Endometrial microvascular endothelial cells (primary cell): Measurements from ENCODE around the gene FGGY. TPM values are rescaled to one million over a fixed set of nuclear protein-coding genes. Genes with fewer than 3 reads are reported as not detected.
"Not testable (repeated sequence)": the region's sequence is repeated elsewhere in the genome, so short reads cannot be mapped to it uniquely, and the experiment has no call there.

Source experiments
- in situ Hi-C: cut with HindIII; loops from 2 replicates; pipeline ENCODE4 v1.10.0; 2017; ENCODE audit warnings: low sequenced_read_pairs, low pct_unique_long_range_greater_than_20kb; ENCODE audit errors: inconsistent ontology term
- total RNA-seq: library from RNA; depleted of rRNA; stranded (reverse); fragments of >200 nt; gene quantifications from one replicate; pipeline ENCODE4 v1.2.3, GENCODE V29; 2015; ENCODE audit errors: inconsistent ontology term

Gene FGGY
- total RNA-seq, 1 donor from 2014 or later = 2.5 TPM

DNA sequence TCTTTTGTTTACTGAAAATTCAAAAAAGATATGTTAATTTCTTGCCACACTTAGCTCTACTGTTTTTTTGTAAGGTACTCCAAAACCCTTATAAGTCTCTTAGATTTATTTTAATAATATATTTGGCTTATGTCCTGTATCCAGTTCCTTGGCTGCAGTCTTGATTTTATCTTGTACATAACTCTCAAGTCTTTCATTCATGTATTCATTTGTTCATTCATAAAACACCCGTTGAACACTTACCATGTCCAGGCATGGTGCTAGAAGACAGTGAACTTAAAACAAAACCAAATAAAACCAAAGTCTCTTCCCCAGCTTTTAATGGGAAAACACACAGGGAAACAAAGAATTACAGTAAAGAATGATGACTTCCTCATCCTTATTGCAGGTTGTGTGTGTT lies 215.8 kb downstream of the FGGY start:
- in situ Hi-C loops = no loop called here

- in situ Hi-C loops = no loop called here
Observed at GRCh38 chr1:59514061-59514909, 217.4 kb downstream of the FGGY start.

- in situ Hi-C loops = no loop called here
Observed at GRCh38 chr1:59516881-59517280, 220.0 kb downstream of the FGGY start.

DNA sequence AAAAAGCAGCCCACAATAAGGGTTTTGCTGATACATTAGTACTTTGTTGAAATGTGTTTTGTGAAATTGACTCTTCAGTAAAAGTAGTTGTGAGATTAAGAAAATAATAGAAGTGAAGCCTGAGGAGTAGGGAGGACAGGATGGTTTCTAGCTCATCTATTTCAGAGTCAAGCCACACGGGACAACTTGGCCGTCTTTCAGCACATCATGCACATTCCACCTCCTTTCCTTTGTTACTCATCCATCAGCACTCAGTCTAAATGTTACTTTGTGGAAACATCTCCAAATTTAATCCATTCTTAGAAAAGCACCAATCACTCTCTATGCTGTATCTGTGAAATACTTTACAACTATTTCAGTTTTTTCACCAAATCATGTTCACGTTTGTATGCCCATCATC lies 223.3 kb downstream of the FGGY start:
- in situ Hi-C loops = no loop called here

DNA sequence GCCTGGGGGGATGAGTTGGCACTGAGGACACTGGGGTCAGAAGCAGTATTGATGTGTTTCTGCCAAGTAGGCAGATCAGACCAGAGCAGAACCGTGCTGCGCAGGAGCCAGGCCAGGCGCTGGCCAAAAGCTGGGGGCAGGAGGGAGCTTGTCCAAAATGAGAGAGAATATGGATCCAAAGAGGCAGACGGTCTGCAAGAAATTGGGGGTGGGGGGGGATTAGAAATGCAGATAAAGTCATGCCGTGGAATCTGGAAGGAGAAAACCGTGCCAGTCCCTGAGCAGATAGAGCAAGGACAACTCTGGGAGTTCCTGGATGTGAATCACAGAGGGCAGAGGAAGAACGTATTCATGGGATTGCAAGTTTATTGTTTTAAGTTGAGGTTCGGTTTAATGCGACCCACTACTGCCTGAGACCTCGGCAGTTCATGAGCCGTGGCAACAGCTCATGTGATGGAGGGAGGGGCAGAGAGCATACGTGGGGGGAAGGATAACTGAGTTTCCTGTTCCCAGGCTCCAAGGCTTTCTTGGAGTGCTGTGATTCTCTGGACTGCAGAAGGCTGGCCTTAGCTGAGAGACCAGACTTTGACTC lies 224.0 kb downstream of the FGGY start:
- in situ Hi-C loops = no loop called here

GRCh38 chr1:59521456-59521855 lies 224.6 kb downstream of the FGGY start:
- in situ Hi-C loops = no loop called here

DNA sequence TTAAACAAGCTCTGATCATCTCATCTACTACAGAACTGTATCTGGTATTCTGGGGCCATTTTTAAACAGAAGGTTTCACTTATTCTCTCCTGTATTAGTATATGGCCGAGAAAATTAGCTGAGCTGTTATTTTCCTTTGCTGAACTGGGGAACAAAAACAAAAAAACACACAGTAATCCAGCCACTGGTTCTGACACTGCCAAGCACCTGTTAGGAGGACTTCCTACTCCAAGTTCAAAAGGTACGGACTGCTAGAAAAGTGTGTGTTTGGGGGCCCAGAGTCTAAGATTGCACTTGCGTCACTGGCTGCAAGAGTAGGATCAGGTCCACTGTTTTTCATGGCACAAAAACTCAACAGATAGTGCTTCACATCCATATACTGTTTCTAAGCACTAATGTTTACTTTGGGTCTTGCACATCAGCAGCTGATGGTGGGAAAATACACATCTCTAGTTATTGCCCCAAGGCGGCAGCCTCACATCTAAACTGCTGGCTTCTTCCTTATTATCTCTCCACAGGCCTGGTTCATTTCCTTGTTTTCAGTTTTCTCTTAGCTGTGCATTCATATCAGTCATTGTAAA lies 226.1 kb downstream of the FGGY start:
- in situ Hi-C loops = no loop called here

GRCh38 chr1:59523745-59524450 lies 227.0 kb downstream of the FGGY start:
- in situ Hi-C loops = no loop called here

GRCh38 chr1:59526240-59526639 lies 229.3 kb downstream of the FGGY start:
- in situ Hi-C loops = no loop called here

- in situ Hi-C loops = no loop called here
Observed at GRCh38 chr1:59528471-59528870, 231.6 kb downstream of the FGGY start.

DNA sequence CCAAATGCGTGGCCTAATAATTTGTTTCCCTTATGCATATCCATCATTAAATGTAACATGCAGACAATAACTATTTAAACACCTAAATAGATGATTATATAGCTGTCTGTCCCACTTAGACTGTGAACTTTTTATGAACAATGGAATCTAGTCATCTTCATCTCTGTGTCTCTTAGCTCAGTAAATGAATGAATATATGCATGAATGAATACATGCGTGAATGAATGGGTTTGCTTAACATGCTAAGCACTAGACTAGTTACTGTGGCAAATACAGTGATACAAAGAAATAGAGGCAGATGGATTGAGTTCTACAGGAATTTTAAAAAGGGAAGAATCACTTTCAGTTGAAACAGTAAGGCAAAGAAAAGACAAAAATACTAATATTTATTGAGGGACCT lies 232.0 kb downstream of the FGGY start:
- in situ Hi-C loops = no loop called here

DNA sequence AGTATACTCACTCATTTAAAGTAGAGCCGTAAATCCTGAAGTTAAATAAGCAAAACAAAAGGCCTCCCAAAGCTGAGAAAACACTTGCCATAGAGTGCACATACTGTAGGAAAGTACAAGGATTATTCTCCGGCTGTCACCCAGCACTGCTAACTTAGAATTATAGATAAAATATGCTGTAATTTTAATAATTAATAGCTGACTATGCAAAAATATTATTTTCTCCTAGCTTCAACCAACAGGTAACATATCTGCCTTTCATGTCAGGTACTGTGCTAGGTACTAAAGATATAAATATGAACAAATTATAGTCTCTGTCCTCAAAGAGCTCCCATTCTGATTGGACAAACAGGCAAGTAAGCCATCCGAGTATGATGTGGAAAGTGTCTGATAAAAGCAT lies 233.2 kb downstream of the FGGY start:
- in situ Hi-C loops = no loop called here

DNA sequence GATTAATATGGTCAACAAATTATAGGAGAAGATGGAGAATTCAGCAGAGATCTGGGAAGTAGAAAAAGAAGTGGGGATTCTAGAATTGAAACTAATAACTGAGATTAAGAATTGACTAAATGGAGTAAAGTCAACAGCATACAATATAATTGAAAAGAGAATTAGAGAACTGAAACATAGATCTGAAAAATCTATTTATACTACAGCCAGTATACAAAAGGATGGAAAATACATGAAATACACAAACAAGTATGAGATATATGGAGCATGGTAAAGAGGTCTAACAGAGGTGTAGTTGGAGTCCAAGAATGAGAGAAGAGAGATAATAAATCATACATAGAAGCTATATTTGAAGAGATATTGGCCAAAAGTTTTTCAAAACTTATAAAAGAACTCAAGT lies 235.2 kb downstream of the FGGY start:
- in situ Hi-C loops = no loop called here

DNA sequence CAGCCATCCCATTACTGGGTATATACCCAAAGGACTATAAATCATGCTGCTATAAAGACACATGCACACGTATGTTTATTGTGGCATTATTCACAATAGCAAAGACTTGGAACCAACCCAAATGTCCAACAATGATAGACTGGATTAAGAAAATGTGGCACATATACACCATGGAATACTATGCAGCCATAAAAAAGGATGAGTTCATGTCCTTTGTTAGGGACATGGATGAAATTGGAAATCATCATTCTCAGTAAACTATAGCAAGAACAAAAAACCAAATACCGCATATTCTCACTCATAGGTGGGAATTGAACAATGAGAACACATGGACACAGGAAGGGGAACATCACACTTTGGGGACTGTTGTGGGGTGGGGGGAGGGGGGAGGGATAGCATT lies 241.6 kb downstream of the FGGY start:
- in situ Hi-C loops = not testable (repeated sequence)

DNA sequence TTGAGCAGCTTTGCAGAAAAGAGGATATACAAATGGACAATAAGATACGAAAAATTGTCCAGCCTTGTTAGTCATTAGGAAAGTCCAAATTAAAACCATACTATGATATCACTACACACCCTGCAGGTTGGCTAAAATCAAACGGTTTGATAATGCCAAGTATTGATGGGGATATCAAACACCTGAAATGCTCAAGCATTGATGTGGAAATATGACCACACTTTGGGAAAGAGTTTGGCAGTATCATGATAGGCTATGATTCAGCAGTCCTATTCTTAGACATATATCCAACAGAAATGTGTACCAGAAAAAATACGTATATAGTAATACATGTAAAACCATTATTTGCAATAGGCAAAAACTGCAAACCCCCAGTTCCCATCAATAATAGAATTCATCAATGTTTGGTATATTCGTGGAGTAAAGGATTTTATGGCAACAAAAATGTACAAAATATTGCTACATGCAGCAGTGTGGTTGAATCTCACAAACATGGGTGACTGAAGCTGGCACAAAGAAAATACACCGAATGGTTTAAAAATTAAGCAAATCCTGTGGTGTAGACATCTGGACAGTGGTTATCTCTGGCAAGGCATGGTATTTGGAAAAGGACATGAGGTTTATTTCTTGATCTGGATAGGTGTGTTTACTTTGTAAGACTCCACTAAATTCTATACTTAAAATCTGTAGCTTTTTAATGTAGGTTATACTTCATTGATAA lies 243.2 kb downstream of the FGGY start:
- in situ Hi-C loops = no loop called here

DNA sequence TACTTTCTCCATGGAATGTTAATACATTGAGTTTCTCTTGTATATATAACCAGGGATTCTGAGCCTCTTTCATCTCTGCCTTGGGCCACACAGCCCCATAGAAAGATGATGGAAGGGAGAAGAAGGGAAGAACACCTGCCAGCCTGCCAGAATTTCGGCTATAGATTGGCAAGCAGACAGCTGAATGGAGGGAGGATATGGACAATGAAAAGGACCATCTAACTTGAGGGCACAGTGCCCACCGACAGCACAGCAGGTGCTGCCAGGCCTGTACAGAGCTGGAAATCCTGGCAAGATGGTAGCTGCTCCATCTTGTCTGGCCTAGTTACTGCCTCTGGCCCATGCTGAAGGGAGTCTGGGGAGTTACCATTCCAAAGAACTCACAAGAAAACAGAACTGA lies 244.3 kb downstream of the FGGY start:
- in situ Hi-C loops = no loop called here

DNA sequence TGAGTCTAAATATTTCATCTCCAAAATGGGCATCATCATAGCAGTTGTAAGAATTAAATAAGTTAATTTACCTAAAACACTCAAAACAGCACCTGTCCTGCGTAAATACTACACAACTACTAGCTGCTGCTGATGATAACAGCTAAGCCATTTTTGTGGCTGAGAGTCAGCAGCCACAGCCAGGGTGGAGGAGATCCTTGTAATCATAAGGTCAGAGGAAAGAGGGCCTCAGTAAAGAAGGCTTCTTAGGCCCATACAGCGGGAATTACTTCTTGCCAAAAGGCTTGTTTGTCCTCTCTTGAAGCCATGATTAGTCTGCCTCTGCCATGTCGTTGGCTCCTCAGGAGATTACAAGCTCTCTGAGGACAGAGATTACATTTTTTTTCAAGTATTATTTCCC lies 245.0 kb downstream of the FGGY start:
- in situ Hi-C loops = no loop called here

DNA sequence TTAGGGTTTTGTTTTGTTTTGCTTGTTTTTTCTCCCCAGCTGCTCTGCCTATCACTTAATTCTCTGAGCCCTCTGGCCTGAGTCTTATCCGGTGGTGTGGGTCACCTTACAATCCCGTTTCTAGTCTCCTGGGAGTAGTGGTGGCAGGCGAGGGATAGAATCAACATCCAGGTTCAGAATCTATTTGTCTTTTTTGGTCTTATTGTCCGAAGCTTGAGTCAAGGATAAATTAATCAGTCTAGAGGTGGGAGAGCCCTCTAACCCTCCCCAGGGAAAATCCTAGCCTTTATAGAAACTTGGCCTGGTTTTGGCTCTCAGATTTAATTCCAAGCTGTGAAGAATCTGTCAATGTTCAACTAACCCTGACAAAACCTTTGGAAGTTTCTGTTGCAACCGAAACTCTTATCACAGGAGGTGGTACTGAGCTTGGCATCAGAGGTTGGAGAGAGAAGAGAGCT lies 246.3 kb downstream of the FGGY start:
- in situ Hi-C loops = no loop called here
